Peyer's patch (tissue), 4 donors: ENCODE measurements around the gene WWTR1. TPM values are rescaled to one million over a fixed set of nuclear protein-coding genes. Genes with fewer than 3 reads are reported as not detected.

Experiments used
- DNase-seq, 3 donors: peaks; one replicate each; pipeline ENCODE4 v3.0.0-alpha.2; 2017 to 2019
- H3K27ac ChIP-seq, 4 donors: fragments of 200-600 bp; sonication (generic); one replicate each; pipeline ENCODE4 v1.5.1; 2016 to 2019
- H3K27me3 ChIP-seq, 2 donors: fragments of 200-600 bp; sonication (generic); one replicate each; pipeline ENCODE4 v1.5.1; 2019
- H3K36me3 ChIP-seq, 3 donors: fragments of 200-600 bp; sonication (generic); one replicate each; pipeline ENCODE4 v1.5.1; 2016 to 2019
- H3K4me1 ChIP-seq, 4 donors: fragments of 200-600 bp; sonication (generic); one replicate each; pipeline ENCODE4 v1.5.1; 2016 to 2019
- H3K4me3 ChIP-seq, 4 donors: fragments of 200-600 bp; sonication (generic); 1 replicate in 3 of 4; 2 replicates in 1 of 4; pipeline ENCODE4 v1.5.1; 2016 to 2019; ENCODE audit warnings: mild to moderate bottlenecking in 1 of 4
- H3K9me3 ChIP-seq, 4 donors: fragments of 200-600 bp; sonication (generic); one replicate each; pipeline ENCODE4 v1.5.1; 2016 to 2019; ENCODE audit warnings: mild to moderate bottlenecking in 1 of 4
- CTCF ChIP-seq, 6 experiments: fragments of 450-650 bp in 4 of 6; fragments of 200-600 bp in 2 of 6; sonication (generic) in 1 of 6; IDR thresholded peaks; one replicate each; pipeline ENCODE4 v1.5.1; 2017 to 2019; ENCODE audit warnings: antibody characterized with exemption in 6 of 6, mild to moderate bottlenecking in 3 of 6, moderate library complexity in 1 of 6
- POLR2A ChIP-seq, 2 donors: fragments of 450-650 bp; IDR thresholded peaks; one replicate each; pipeline ENCODE4 v1.5.1; 2017; ENCODE audit warnings: antibody characterized with exemption in 2 of 2, mild to moderate bottlenecking in 2 of 2, moderate library complexity in 2 of 2
- total RNA-seq, 4 donors: library from RNA; depleted of rRNA; stranded (reverse); fragments of >200 nt; gene quantifications; one replicate each; pipeline ENCODE4 v1.1.0, GENCODE V29; 2016

WWTR1 gene
- total RNA-seq, 4 donors from 2014 or later: 13.8 to 62.7 (median 18.5) TPM

DNA sequence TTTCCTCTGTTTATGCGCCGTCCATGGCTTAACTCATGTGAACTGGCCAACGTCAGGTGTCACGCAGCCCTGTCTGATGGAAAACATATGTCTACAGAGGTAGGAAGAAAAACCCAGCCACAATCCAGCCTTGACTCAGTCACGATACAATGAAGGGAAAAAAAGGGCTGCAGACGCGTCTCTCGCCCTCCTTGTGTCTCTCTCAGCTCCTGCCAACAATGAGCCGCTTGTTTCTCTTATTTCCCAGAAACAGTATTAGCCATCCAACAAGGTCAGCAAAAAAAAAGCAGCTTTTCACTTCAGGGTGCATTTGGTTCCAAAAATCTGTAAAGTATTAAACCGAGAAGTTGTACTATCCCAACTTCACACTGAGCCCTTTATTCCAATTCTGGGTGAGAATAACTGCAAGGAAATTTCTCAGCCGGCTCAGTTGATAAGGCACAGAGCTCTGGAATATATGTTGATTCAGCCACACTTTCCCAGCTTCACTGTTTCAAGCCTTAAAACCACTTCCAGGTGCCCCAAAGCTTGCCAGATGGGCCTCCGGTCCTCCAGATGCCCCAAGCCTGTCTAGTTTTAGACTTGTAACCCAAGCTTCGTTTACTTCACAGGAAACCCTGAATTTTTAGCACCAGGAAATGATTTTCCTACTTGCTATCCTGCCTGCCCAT, 103.9 kb downstream of the WWTR1 start:
- H3K9me3 ChIP-seq: no peaks in the 10 kb centered on the region
- peaks cover 0 to 14% (median 0%) of the 10 kb centered on the region in 4 donors for H3K4me1 ChIP-seq
- TF ChIP-seq POLR2A (IDR thresholded peaks at IDR 0.05): no peak
- TF ChIP-seq CTCF (IDR thresholded peaks at IDR 0.05): no peak
- H3K4me3 ChIP-seq: no peak overlapping the region
- peak overlapping the region in 3 of 4 donors; percentile 18 to 71 (median 52) for H3K27ac ChIP-seq
- no peaks in the 10 kb centered on the region for H3K27me3 ChIP-seq
- no peaks in the 10 kb centered on the region for H3K36me3 ChIP-seq
- DNase-seq: no peak

DNA sequence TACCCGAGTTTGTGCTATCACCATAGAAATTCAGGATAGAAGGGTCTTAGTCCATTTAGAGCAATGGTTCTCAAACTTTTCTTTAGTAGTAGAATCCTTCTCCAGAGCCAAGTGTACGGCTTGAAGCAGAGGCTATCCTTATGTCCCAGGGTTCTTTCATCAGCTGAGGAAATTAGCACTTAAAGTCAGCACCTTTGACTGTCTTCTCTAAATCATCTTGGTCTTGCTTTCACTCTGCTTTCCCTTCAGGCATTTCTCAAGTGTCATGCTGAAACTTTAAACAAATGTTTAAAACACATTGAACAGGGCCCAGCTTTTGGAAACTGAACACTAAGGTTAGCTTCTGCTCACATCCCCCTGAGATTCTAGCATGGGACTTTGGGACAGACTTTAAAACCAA, 105.1 kb downstream of the WWTR1 start:
- TF ChIP-seq CTCF (IDR thresholded peaks at IDR 0.05) (no peak), POLR2A (IDR thresholded peaks at IDR 0.05) (no peak)
- Histone ChIP-seq H3K27ac (peak overlapping the region in 1 of 4 donors; percentile 71), H3K4me1 (peaks cover 0 to 14% (median 0%) of the 10 kb centered on the region in 4 donors), H3K9me3 (no peaks in the 10 kb centered on the region), H3K4me3 (no peak overlapping the region), H3K36me3 (no peaks in the 10 kb centered on the region), H3K27me3 (no peaks in the 10 kb centered on the region)
- DNase-seq: no peak

DNA sequence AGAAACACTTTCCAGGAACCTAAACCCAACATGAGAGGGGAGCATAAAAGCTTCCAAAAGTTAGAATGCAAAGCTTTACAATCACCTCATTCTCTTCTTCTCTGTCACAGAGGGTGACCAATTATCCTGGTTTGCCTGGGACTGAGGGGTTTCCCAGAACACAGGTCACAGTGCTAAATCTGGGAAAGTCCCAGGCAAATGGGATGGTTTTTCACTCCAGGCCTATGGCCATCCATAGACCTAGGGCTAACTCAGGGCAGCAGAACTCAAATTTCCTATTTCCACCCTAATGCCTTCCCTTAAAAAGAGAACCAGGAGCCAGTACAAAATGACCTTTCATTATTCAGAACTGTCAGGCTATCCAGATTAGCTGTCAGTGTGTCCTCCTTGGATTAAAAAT, 106.3 kb downstream of the WWTR1 start:
- DNase-seq: no peak
- TF ChIP-seq CTCF (IDR thresholded peaks at IDR 0.05) (no peak), POLR2A (IDR thresholded peaks at IDR 0.05) (no peak)
- Histone ChIP-seq H3K27ac (no peak overlapping the region), H3K9me3 (no peaks in the 10 kb centered on the region), H3K4me1 (peaks cover 0 to 17% (median 0%) of the 10 kb centered on the region in 4 donors), H3K4me3 (no peak overlapping the region), H3K27me3 (no peaks in the 10 kb centered on the region), H3K36me3 (no peaks in the 10 kb centered on the region)

GRCh38 chr3:149548669-149549065, 109.2 kb downstream of the WWTR1 start:
- Histone ChIP-seq H3K9me3 (no peaks in the 10 kb centered on the region), H3K4me3 (no peak overlapping the region), H3K4me1 (peaks cover 0 to 5% (median 0%) of the 10 kb centered on the region in 4 donors), H3K36me3 (no peaks in the 10 kb centered on the region), H3K27ac (peak overlapping the region in 3 of 4 donors; percentile 17 to 64 (median 30)), H3K27me3 (no peaks in the 10 kb centered on the region)
- no peak for DNase-seq
- TF ChIP-seq POLR2A (IDR thresholded peaks at IDR 0.05): no peak
- TF ChIP-seq CTCF (IDR thresholded peaks at IDR 0.05): no peak

DNA sequence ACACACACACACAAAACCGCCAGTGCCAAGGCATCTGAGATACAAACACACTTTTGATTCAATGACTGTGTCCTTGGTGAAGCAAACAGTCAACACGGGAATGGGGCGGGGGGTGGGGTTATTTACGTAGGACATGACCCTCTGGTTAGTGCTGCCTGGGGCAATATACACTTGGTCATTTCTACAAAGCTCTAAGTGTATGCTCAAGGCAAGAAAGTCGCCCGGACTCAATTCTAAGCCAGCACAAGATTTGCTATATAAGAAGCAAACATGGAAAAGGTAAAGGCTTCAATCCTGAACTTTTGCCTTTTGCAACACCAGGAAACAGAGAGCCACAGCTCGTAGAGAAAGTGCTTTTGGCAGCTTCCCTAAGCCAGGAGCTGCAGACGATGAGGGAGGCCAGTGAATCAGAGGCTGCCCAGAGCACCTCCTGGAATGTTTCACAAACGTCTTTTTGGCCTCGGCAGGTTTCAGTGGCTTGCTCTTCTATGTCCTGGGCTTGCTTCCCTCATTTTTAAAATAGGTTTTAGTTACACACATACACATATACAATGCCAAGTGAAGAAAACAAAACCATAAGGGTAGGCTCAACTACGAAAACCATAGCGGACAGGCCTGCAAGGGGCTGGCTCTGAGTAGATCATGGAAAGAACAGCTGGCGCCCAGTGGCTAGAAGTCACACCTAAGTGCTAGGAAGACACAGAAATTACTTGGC, 109.7 kb downstream of the WWTR1 start:
- Histone ChIP-seq H3K4me1 (peaks cover 0 to 5% (median 0%) of the 10 kb centered on the region in 4 donors), H3K4me3 (no peak overlapping the region)
- TF ChIP-seq POLR2A (IDR thresholded peaks at IDR 0.05) (no peak), CTCF (IDR thresholded peaks at IDR 0.05) (no peak)

More for the DNA sequence above, 109.7 kb downstream of the WWTR1 start:
- H3K36me3 ChIP-seq: no peaks in the 10 kb centered on the region
- H3K27ac ChIP-seq: peak overlapping the region; percentile 17 to 64 (median 28)
- DNase-seq: no peak
- no peaks in the 10 kb centered on the region for H3K27me3 ChIP-seq
- H3K9me3 ChIP-seq: no peaks in the 10 kb centered on the region
